ENCODE measurements around the gene LCN12.
"Not testable (repeated sequence)": the region's sequence is repeated elsewhere in the genome, so short reads cannot be mapped to it uniquely, and the experiment has no call there.

LCN12 gene

GRCh38 chr9:136991993-136992818, 40.1 kb downstream of the LCN12 start, which contains the start of gene PAXX:
Gene PAXX, plus strand, starts transcription at chr9:136992422. Its CDS starts 22 bp downstream, at chr9:136992444.
- DNase-seq, result peak; percentile 47

GRCh38 chr9:136992819-136993369, 40.8 kb downstream of the LCN12 start:
- DNase-seq, result no peak

- DNase-seq, result no peak
These were observed 42.3 kb downstream of the LCN12 start for GRCh38 chr9:136994180-136994887.

DNA sequence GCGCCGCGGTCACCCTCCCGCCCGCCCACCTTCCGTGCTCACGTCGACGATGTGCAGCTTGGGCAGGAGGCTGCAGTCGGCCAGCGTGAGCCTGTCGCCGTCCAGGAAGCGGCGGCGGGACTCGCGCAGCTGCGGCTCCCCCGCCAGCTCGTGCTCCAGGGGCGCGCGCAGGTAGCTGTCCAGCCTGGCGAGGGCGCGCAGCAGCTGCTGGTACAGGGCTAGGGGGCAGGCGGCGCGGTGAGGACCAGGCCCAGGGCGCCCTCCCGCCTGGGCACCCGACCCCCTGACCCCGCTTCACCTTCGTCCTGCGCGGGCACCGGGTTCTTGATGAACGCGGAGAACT, 42.8 kb downstream of the LCN12 start:
- DNase-seq, result no peak

GRCh38 chr9:136995362-136995761, 43.3 kb downstream of the LCN12 start:
- no peak for DNase-seq

DNA sequence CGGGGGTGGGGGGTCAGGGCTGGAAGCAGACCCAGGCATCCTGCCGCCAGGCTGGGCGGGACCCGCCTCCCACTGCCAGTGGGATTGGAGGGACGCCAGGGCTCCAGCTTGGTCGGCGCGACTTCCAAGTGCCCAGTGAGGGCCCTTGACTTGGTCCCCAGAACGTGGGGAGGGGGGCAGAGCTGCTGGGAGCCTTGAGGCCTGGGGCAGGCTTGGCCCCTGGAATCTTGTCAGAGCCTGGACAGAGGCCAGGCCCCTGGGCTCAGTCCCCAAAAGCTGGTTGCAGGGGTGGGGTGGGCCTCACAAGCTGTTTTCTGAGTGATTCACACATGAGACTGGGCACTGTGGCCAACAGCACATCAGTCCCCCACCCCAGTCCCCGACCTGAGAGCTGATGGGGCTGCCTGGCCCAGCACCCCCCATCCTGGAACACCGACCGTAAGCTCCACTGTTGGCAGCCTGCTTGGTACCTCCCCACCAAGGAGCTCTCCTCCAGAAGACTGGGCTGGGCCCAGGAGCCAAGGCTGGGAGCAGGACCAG, 43.8 kb downstream of the LCN12 start:
- no peak for DNase-seq

DNA sequence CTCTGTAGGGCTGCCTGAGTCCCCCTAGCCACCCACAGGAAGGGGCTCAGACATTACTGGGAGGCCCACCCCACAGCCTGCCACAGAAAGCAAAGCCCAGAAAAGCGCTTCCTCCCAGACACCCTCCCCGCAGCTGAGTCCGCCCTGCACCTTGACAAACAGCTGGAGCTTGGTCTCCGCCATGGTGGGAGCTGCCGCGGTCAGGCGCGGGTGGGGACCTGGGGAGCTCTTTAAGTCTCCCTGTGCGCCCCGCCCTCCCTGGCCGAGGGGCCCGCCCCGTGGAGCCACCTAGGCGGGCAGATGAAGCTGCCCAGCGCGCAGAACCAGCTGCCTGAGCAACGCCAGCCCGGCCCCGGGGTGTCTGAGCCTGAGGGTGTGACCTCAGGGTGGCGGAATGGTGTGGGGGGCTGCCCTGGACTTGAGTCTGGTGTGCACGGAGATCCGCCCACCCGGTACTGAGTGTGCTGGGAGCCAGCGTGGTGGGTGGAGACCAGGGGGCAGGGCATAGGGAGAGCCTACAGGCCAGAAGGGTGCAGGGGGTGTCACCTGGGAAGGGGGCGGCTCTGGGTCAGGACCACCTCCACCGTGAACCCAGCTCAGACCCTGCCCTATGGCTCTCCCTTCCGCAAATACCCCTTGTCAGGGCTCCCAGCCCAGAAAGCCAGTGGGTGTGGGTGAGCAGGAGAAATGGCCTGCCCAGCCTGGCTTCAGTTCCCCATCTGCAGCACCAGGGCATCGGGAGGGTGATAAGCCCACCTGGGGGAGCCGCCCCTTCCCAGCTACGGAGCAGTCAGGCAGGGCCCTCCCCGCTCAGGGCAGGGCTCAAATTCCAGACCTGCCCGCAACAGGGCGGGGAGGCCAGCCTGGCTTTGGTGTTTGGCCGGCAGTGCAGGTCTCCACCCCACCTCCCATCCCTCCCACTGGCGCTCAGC, 44.6 kb downstream of the LCN12 start, which contains the start of gene CLIC3:
Gene CLIC3, minus strand, starts transcription at position 208 of the 932 bp plus-strand sequence. Its CDS starts 25 bp downstream, at position 183.
- no peak for DNase-seq

- no peak for DNase-seq
These were observed 45.3 kb downstream of the LCN12 start for GRCh38 chr9:136997371-136997770.

- DNase-seq, result no peak
These were observed 45.8 kb downstream of the LCN12 start for GRCh38 chr9:136997830-136998234.

DNA sequence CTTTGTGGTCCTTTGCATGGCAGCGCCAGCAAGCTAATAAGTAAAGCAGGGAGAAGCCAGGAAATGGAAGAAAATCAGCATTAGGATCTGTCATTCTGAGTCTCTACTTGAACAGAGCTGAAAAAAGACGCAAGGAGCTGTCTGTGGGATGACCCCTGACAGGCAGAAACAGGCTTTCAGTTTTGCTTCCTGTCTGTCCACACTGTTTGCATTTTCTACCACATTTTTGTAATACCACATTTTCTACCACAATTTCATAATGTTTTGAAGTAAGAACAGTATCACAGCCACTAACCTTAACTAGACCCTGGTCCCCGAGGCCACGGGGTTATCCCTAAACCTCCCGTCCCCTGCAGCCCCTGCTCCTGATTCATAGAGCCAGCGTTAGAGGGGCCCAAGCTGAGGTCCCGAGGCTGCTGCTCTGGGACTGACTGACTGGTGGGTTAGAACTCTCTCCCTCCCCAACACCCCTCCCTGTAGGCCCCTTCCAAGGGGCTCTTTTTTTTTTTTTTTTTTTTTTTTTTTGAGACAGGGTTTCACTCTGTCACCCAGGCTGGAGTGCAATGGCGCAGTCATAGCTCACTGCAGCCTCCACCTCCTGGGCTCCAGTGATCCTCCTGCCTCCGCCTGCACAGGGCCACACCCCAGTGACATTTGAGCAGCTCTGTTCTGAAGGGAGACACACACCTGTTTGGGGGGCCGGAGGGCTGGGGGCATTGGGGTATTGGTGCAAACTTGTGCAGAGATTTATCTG, 48.3 kb downstream of the LCN12 start:
- DNase-seq, result no peak

GRCh38 chr9:137001857-137002645, 50.0 kb downstream of the LCN12 start:
- DNase-seq, result no peak

DNA sequence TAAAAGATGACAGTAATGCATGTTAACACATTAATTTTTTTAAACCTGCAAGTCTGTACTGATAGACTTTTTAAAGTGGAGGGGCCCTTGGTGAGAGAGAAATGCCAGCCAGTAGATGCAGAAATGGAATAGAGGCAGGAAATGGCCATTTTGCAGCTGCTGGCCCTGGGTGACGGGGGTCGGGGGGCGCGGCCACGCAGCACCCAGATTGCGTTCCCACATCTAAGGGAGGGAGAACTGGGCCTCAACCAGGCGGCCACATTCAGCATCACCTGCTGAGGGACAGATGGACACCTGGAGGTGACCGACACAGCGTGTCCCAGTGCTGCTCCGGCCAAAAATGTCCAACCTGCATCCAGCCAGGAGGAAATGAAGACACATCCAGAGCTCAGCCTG, 50.6 kb downstream of the LCN12 start:
- DNase-seq, result no peak

DNA sequence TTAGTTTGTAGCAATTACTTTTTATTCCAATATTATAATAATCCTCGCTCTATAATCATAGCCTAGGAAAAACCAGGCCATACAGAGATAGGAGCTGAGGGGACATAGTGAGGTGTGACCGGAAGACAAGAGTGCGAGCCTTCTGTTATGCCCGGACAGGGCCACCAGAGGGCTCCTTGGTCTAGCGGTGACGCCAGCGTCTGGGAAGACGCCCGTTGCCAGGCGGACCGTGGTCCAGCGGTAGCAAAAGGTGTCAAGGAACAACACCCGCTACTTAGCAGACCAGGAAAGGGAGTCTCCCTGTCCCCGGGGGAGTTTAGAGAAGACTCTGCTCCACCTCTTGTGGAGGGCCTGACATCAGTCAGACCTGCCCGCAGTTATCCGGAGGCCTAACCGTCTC, 52.2 kb downstream of the LCN12 start:
- not testable (repeated sequence) for DNase-seq
